HG02943 (cell line): ENCODE data around the gene ZBTB20.

Source experiments
- ATAC-seq: cut with Tn5 transposase; IDR thresholded peaks from one replicate; pipeline ENCODE4 v1.9.1; 2021; ENCODE audit warnings: mild to moderate bottlenecking, low read depth, moderate library complexity; ENCODE audit not compliant: unreplicated experiment

Gene ZBTB20

GRCh38 chr3:114739627-114740026 lies 407.5 kb downstream of the ZBTB20 start:
- no peak for ATAC-seq

GRCh38 chr3:114732353-114732752 lies 414.7 kb downstream of the ZBTB20 start:
- no peak for ATAC-seq

GRCh38 chr3:114730397-114730796 lies 416.7 kb downstream of the ZBTB20 start:
- ATAC-seq = no peak

- ATAC-seq = no peak
Measured at GRCh38 chr3:114727373-114727772, 419.7 kb downstream of the ZBTB20 start.

GRCh38 chr3:114725966-114726365 lies 421.1 kb downstream of the ZBTB20 start:
- no peak for ATAC-seq

- ATAC-seq = no peak
Measured at GRCh38 chr3:114722530-114722929, 424.6 kb downstream of the ZBTB20 start.

GRCh38 chr3:114721864-114722263 lies 425.2 kb downstream of the ZBTB20 start:
- ATAC-seq = no peak

GRCh38 chr3:114721209-114721608 lies 425.9 kb downstream of the ZBTB20 start:
- no peak for ATAC-seq

GRCh38 chr3:114718898-114719210 lies 428.2 kb downstream of the ZBTB20 start:
- ATAC-seq = no peak

- no peak for ATAC-seq
Measured at GRCh38 chr3:114718071-114718897, 428.8 kb downstream of the ZBTB20 start.

- ATAC-seq = no peak
Measured at GRCh38 chr3:114716916-114717315, 430.2 kb downstream of the ZBTB20 start.

GRCh38 chr3:114716126-114716525 lies 431.0 kb downstream of the ZBTB20 start:
- no peak for ATAC-seq

- no peak for ATAC-seq
Measured at GRCh38 chr3:114714957-114715460, 432.1 kb downstream of the ZBTB20 start.

- ATAC-seq = no peak
Measured at GRCh38 chr3:114714237-114714636, 432.9 kb downstream of the ZBTB20 start.

- ATAC-seq = no peak
Measured at GRCh38 chr3:114712728-114713492, 434.2 kb downstream of the ZBTB20 start.

- ATAC-seq = no peak
Measured at GRCh38 chr3:114711321-114711886, 435.7 kb downstream of the ZBTB20 start.

GRCh38 chr3:114709102-114709501 lies 438.0 kb downstream of the ZBTB20 start:
- no peak for ATAC-seq

- no peak for ATAC-seq
Measured at GRCh38 chr3:114707252-114707860, 439.7 kb downstream of the ZBTB20 start.

GRCh38 chr3:114706591-114707232 lies 440.4 kb downstream of the ZBTB20 start:
- no peak for ATAC-seq

- no peak for ATAC-seq
Measured at GRCh38 chr3:114700637-114701234, 446.4 kb downstream of the ZBTB20 start.
